Ureter (tissue), 1 donor: ENCODE results near the gene DAB2. TPM values are rescaled to one million over a fixed set of nuclear protein-coding genes. Genes with fewer than 3 reads are reported as not detected.

Source experiments
- DNase-seq: peaks from one replicate; pipeline ENCODE4 v3.0.0-alpha.2; 2020; ENCODE audit warnings: low spot score
- total RNA-seq: library from RNA; stranded (reverse); gene quantifications from one replicate; pipeline ENCODE4 v1.2.4, GENCODE V29; 2023
- donor health status: DM: yes; HTN: yes; CAD: no.

The DAB2 gene
- total RNA-seq, 1 donor from 2014 or later = 77.2 TPM

DNA sequence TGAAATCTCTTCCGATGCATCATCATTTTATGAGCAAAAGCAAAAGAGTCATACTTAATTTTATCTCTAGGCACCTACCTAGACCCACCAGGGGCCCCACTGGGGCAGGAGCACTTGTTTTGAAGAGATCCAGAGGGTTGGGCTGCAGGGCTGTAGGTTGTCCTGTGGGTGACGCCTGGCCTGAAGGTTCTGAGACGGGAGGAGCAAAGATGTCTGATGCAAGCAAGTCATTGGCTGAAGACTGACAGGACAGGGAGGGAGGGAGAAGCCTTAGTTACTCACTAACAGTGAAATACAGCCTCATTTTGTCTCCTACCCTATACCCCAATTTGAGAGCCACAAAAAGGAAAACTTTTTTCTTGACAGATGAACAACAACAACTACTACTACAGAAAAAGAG, 43.4 kb downstream of the DAB2 start:
- DNase-seq = no peak

DNA sequence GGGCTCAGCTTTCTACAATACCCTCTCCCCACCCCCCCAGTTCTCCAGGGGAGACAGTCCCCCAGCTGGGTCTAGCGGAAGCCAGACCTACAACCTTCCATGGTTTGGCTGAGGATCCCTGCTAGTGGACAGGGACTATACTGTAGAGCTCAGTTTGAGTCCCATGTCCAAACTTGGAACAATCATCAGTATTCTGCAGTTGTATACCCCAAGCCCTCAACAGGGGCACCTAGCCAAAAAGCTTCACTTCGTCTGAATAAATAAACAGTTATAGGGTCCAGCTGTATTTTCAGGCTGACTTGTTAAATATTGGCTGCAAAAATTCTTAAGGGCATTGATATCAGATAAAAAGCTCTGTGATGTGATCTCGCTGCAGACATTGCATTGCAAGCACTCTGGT, 45.1 kb downstream of the DAB2 start:
- DNase-seq = no peak

DNA sequence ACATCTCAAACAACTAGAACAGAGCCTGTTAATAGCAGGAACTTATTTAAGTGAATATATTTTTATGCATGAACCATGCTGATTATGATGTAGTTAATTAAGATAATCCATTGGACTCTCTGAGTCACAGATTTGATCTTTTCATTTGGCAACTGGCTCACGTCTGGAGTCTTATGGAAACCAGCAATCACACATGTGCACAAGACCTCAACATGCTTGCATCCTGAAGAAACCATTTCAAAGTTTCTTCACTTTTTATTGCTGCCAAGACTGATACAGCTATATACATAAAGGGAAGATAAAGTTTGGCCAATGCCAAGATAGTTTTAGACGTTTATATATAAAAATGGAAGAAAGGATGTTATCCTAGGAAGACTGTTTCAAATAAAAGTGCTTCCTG, 47.2 kb downstream of the DAB2 start:
- no peak for DNase-seq

DNA sequence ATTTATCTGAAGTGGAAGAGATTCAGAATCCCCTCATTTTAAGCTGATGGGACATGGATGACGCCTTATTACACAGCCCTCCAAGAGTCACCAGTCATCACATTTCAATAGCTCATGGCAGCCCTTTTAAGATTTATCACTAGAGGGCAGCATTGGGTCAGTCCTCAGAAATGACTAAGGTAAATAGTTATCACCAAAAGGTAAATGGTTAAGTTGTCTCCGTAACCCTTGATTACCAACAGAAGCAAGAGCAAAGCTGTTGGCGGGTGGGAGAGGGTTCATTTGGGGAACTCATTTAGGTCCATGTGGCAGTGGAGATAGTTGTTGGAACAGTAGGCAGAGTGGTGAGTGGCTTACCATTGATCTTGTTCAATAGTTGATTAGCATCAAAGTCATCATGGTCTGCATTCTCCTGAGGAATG, 48.5 kb downstream of the DAB2 start:
- peak; percentile 52 for DNase-seq

DNA sequence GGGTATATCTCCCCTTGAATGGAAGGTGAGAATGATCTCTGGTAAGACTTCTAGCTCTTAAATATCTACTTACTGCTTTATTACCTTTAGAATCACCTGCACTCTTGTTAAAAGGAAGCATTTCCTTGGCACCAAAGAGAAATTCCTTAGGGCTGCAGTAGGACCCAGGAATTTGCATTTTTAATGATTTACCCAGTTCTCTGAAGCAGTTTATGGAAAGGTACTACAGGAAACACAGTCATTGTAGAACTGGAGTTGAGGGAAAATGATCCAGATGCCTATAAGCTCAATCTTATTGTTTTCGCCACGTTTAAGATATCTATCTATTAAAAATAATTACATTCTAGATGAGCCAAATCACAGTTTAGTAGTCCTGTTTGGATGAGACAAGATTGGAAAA, 51.0 kb downstream of the DAB2 start:
- no peak for DNase-seq

DNA sequence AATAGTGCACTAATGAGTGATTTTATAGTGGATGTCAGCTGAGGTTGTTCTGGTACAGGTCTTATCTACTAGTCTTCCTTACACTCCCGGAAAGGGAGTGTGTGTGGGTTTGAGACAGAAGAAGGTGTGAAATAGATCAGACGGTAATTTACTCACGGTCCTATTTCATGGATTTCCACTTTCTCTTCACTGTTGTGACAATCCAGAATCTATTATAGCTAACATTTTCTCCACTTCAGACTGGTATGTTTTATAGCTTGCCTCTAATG, 53.5 kb downstream of the DAB2 start:
- no peak for DNase-seq

DNA sequence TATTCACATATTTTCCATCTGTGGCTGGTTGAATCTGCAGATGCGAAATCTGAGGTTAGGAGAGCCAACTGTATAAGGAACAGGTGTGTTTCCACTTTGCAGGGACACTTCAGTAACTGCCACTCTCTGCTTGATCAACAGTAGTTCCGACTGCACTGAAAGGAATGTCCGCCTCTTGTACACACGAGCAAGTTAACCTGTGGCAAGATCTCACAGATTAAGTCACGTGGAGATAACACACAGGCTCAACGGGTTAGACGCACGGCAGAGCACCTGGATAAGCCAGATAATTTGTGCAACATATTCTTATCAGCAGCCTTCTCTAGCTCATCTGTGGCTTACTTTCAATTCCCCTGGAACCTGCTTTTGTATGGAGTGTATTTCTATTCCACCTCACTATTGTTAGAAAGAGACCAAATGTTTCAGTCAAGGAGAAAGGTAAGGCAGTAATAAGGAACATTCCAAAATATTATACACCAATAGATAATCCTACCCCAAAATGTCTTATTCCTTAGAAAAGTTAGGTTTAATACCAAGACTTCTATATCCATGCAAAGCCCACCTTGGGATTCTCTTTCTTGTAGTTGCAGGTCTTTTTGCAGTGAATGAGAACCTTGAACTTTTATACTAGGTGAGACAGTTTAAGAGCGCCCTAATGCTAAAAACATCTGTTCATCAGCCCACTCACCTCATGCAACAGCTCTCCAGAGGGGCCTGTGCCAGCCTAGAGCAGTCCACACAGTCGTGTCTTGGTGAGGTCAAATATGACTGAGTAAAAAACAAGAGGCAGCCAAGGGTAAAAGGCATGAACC, 54.0 kb downstream of the DAB2 start:
- peak; percentile 60 for DNase-seq

DNA sequence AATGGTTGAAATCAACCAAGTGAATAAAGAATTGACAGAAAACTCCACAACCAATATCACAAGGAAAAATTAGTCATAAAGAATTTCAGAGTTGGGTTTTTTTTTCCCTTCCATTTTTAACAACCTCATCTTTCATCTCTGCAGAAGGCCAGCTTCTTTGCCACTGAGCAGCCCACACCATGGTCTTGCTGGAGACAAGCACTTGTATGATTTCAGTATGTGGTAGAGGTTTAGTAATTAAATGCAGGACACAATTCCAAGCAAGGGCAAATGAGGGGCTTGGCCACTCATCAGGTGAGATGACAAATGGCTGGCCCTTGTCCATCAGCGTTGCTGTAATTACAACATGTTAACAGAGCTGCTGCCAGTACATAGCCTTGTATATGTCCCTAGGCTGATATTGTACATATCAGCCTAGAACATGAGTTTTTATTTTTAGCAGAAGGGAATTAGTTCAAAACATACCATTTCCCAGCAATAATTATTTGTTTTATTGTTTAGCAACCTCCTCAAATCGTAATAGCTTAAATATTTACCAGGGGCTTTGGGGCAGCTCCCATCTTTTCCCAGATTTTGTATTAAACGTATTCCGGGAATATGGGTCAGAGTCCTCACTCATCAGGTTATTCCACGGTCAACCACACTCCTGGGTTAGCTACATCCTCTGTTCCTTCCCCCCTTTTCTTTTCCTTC, 55.5 kb downstream of the DAB2 start:
- no peak for DNase-seq

DNA sequence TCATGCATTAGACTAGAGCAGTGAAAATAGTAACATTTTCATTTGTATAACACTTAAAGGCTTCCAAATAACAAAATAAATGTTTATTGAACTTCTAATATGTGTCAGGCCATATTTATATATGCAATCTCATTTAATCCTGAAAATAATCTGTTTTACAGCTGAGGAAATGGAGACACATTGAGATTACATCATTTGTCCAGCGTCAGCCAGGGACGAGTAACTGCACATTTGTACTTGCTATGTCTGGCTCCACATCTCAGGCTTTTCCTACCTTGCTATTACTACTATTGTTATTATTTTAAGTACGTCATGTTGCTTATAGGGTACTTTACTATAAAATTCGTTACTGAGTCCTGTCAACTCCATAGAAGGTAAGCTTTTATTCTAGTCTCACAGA, 56.7 kb downstream of the DAB2 start:
- no peak for DNase-seq

DNA sequence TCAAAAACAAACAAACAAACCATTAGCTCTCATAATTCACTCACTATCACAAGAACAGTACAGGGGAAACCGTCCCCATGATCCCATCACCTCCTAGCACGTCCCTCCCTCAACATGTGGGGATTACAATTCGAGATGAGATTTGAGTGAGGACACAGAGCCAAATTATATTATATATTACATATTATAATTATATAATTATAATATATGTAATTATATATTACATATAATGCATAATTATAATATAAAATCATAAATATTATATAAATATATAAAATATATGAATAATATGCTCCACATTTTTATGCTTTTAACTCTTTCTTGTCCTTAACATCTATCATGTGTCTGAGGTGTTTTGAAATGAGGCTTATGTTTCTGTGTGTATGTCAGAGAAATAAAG, 57.1 kb downstream of the DAB2 start:
- DNase-seq = no peak

DNA sequence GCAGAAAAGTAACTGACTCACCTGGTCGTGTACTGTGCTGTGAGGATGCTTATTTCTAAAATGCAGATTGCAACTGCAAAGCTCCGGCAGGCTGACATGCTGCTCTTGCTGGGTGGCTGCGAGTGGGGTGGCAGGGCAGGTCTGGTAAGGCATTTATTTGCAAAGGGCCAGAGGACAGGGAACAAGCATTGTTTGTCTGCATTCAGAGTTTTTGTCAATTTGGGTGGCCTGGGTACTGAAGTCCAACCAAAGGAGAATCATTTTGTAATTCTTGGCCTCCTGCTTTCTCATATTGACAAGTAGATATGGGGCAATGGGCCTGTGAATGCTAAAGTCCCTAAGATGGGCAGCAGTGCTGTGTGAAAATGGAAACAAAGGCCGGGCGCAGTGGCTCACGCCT, 60.4 kb downstream of the DAB2 start, which contains the start of gene C9:
C9 (minus strand) TSS at position 129 of the 400 bp plus-strand sequence; CDS start at position 98, 31 bp downstream.
- no peak for DNase-seq

DNA sequence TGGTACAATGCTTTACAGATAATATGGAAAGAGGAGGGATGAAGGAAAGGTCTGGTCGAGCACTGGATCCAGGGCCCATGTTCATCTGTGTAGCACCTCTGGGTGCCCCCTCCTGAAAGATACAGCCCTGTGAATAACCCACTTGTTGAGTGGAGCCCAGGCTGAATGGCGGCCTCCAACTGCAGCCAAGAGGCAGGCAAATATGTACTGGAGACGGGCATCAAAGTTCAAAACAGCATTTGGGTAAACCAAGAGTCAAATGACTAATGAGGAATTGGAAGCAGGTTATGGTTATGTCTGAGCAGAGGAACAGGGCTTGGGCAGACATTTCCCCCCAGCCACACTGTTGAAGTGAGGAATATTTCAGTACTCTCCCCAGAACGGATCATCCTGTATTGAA, 61.6 kb downstream of the DAB2 start:
- DNase-seq = no peak

DNA sequence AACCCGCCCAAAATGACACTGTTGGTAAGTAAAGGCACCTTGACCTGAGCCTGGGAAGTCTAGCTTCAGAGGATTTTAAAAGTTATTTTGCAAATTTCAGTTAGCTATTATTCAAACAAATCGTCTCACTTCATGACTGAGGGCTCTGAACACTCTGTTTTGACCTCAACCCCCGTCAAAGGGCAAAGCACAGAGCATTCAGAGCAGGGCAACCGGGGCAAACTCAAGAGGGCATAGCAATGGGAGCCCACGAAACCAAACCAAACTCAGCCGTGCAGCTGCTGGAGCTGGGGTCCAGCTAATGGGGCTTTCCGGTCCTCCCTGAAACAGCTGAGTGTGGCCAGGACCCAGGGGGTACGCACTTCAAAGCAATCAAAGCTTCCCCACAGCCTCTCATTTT, 62.1 kb downstream of the DAB2 start:
- no peak for DNase-seq

DNA sequence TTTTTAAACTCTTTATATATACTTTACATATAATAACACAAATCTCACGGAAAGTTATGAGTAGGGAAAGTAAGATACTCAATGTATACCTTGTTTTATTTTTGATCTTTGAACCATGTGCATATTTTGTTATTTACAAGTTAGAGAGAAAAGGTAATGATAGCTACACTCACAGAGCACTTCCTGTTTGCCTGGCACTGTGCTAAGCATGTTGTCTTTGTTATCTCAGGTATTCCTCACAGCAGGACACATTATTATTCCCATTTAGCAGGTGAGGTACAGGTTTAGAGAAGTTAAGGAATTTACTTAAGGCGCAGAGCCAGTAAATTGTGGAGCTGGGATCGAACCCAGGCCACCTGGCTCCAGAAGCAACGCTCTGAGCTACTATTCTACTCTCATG, 63.5 kb downstream of the DAB2 start:
- no peak for DNase-seq

DNA sequence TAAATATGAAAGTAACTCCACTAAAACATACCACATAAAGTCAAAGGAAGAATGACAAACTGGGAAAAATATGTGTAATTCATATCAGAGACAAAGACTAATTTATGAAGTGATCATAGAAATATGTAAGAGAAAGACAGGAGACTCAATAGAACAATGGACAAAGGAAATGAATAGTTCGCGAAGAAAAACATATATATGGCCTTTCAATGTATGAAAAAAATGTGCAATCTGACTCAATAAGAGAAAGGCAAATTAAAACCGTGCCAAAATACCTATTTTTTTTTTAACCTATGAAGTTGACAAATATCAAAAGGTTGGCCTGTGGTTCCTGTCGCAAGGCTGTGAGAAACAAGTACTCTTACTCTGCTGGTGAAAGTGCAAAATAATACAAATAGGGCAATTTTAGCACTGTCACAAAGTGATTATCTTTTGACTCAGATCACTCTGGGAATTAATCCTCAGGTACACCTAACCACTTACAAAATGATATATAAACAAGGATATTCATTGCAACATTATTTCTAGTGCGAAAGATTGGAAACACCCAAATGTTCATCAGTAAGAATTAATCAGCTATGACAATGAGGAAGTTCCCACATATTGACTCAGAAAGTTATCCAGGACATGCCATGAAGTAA, 64.2 kb downstream of the DAB2 start:
- DNase-seq = no peak

DNA sequence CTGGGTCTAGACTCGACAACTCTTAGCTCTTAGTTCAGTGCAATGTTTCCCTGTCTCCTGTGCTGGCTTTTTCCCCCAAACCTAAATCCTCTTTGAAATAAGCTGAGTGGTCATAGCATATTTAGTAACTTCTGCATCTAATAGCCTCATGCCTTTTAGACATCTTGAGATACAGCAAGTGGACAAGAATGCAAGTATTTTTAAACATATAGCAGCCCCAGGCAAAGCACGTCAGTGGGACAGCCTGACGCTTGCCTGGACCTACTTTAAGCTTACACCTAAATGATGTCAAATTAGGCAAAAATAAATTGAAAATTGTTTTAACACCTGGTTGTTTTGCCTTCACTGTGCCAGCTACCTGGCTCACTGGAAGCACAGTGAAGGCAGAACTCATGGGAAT, 68.5 kb downstream of the DAB2 start:
- no peak for DNase-seq

DNA sequence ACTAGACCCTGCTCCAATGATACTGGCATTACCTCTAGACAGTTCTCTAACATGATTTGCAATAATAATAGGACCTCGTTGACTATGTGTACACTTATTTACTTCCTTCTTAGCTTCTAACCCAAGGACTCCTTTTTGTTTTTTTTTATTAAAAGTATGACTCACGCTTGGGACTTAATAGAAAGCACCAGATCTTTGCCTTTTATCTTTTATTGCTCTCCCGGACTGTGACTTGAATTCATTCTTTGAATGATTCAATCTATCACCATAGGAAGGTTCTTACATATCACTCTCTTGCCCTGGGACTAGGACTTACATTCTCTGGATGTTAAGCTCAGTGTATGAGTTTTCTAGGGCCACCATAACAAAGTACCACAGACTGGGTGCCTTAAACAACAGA, 69.5 kb downstream of the DAB2 start:
- no peak for DNase-seq

DNA sequence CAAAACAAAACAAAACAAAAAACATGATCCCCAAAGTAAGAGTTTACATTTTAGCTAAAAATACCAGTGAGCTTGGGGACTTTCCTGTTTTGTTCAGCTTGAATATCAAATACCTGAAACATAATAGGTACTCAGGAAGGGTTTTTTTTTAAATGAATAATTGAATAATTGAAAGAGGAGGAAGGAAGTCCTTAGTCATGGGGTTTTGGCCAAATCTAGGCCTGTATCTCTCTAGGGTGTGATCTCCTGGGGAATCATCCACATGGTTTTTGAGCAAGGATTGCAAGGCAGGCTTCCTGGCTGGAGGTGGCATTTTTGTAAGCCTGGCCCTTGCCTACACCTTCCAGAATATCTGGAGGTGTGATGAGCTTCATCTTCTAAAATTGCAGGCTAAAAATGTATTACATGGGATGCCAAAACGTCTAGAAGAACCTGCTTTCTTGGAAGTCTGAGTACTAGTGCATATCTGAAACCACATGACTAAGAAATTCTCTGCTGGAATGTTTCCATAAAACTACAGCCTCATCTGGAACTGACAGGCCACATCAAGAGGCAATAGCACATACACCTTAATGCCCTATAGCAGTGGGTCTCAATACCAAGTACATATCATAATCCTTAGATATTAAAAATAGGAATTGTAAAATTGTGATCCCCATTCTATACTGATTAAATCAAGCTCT, 70.9 kb downstream of the DAB2 start:
- no peak for DNase-seq

DNA sequence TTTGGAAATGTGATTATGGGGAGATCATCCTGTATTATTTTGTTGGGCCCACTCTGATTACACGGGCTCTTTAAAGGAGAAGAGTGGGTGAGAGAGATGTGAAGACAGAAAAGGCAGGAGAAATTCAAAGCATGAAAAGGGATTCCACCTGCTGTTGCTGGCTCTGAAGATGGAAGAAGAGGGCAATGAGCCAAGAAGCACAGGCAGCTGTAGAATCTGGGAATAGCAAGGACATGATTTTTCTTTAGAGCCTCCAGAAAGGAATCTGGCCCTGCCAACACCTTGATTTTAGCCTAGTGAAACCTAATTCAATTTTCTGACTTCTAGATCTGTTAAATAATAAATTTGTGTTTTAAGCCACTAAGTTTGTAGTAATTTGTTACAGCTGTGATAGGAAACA, 71.8 kb downstream of the DAB2 start:
- no peak for DNase-seq

DNA sequence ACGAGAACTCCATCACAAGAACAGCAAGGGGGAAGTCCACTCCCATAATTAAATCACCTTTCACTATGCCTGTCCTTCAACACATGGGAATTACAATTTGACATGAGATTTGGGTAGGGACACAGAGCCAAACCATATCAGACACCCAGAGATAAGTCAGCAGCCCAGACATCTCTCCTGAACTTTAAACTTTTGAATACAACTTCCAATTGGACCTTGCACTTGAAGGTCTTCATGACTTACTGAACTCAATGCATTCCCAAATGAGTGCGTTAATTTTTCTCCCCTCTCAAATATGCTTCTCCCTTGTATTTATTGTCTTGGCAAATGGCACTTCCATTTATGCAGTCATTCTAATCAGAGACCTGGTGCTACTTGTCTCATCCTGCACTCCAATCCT, 72.6 kb downstream of the DAB2 start:
- no peak for DNase-seq

DNA sequence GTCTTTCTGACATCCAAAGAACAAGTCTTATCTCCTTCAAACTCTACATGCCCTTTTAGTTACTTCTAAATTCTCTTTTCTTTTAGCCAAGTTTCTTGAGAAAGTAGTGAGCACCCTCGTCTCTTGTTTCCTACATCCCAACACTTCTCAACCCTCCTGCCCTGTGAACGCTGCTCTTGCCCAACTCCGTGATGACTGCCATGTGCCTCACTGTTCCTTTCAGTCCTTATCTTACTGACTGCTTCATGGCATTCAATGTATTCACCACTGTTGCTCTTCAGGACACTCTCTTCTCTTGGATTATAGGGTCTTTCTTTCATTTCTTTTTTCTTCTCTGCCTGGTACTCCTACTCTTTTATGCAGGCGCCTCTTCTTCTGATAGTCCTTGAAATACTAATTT, 75.3 kb downstream of the DAB2 start:
- DNase-seq = no peak

DNA sequence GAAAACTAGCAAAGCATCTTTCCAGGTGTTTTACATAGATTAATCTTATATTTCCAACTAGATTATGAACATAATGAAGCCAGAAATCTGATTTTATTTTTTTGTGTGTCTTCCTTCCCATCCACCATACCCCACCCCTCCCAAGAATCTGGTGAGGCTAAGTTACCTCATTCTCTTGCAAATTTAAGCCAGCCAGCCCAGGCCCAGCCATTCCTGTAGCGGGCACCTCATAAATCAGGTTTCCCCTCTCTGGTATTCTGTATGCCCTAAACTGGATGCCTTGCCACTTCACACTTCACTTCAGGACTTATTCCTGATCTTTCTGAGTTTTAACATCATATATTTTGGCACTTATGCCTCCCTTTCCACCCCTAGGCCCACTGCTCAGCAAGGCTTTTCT, 82.3 kb downstream of the DAB2 start:
- DNase-seq = no peak

DNA sequence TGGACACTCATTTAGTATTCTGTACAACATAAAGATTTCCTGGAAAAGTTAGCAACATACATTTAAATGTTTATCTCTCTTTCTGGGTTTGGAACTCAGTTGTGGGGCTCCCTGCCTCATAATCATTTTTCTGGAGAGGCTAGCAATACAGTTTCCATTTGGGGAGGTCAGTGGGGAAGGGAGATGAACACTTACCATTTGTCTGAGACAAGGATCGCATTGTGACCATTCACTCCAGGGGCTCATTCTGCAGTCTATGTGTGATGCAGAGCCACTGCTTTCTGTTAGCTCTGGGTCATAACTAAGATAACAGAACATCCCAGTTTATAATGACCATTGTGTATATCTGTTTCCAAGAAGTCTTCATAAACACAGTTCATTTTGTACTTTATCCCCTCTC, 82.9 kb downstream of the DAB2 start:
- DNase-seq = no peak
